Thyroid gland (tissue), 4 donors: ENCODE measurements around the gene PTBP1. TPM values are rescaled to one million over a fixed set of nuclear protein-coding genes. Genes with fewer than 3 reads are reported as not detected.
"Not testable (repeated sequence)": the region's sequence is repeated elsewhere in the genome, so short reads cannot be mapped to it uniquely, and the experiment has no call there.

ENCODE experiments used
- DNase-seq, 2 donors: peaks; one replicate each; pipeline ENCODE4 v3.0.0-alpha.2; 2019
- H3K27ac ChIP-seq, 3 donors: fragments of 200-600 bp; sonication (generic); 1 replicate in 2 of 3; 2 replicates in 1 of 3; pipeline ENCODE4 v1.5.1; 2016 to 2019; ENCODE audit warnings: mild to moderate bottlenecking in 1 of 3, moderate library complexity in 1 of 3
- H3K27me3 ChIP-seq: fragments of 200-600 bp; sonication (generic); one replicate; pipeline ENCODE4 v1.5.1; 2019
- H3K36me3 ChIP-seq, 2 donors: fragments of 200-600 bp; sonication (generic); one replicate each; pipeline ENCODE4 v1.5.1; 2016 to 2019
- H3K4me1 ChIP-seq, 2 donors: fragments of 200-600 bp; sonication (generic); one replicate each; pipeline ENCODE4 v1.5.1; 2017 to 2019
- H3K4me3 ChIP-seq, 3 donors: fragments of 200-600 bp; sonication (generic); replicated peaks in 1 of 3; 1 replicate in 2 of 3; 2 replicates in 1 of 3; pipeline ENCODE4 v1.5.1; 2016; ENCODE audit warnings: mild to moderate bottlenecking in 1 of 3
- H3K9me3 ChIP-seq: fragments of 200-600 bp; sonication (generic); one replicate; pipeline ENCODE4 v1.5.1; 2017
- CTCF ChIP-seq, 6 experiments: fragments of 200-600 bp in 3 of 6; fragments of 450-650 bp in 3 of 6; sonication (generic) in 3 of 6; IDR thresholded peaks; one replicate each; pipeline ENCODE4 v1.5.1; 2016 to 2019; ENCODE audit warnings: antibody characterized with exemption in 6 of 6, mild to moderate bottlenecking in 2 of 6, inconsistent platforms in 1 of 6, moderate library complexity in 1 of 6
- POLR2A ChIP-seq, 2 donors: fragments of 450-650 bp; IDR thresholded peaks; one replicate each; pipeline ENCODE4 v1.6.1; 2017; ENCODE audit warnings: antibody characterized with exemption in 2 of 2, mild to moderate bottlenecking in 2 of 2, moderate library complexity in 1 of 2
- WGBS, 2 donors: methylation state at CpG; one replicate each; pipeline ENCODE4 v1.1.5; 2017; 5-methylcytosine and 5-hydroxymethylcytosine counted together
- intact Hi-C: fragments of 100-400 bp; cut with DNase I; formaldehyde crosslinking; loops from one replicate; pipeline ENCODE4 v1.15.1; 2023
- total RNA-seq, 4 donors: library from RNA; depleted of rRNA; stranded (reverse); fragments of >200 nt; gene quantifications; one replicate each; pipeline ENCODE4 v1.2.3, GENCODE V29; 2016

PTBP1 gene
- total RNA-seq, 4 donors from 2014 or later: 161 to 277 (median 199) TPM

GRCh38 chr19:814152-815078 lies 17.2 kb downstream of the PTBP1 start:
- intact Hi-C loops: no loop called here
- H3K27me3 ChIP-seq: no peaks in the 10 kb centered on the region
- H3K4me3 ChIP-seq: no peak overlapping the region
- TF ChIP-seq CTCF (IDR thresholded peaks at IDR 0.05) (no peak), POLR2A (IDR thresholded peaks at IDR 0.05) (no peak)
- no peak overlapping the region for H3K27ac ChIP-seq
- no peaks in the 10 kb centered on the region for H3K9me3 ChIP-seq
- DNase-seq: no peak
- H3K4me1 ChIP-seq: no peaks in the 10 kb centered on the region
- WGBS, 2 donors: 90 to 94% methylated on average over 40 to 46 of the region's 49 CpGs
- peaks cover 33 to 34% of the 10 kb centered on the region in 2 donors for H3K36me3 ChIP-seq

- Histone ChIP-seq H3K9me3 (no peaks in the 10 kb centered on the region), H3K27me3 (no peaks in the 10 kb centered on the region), H3K4me3 (no peak overlapping the region), H3K36me3 (peaks cover 25 to 26% of the 10 kb centered on the region in 2 donors), H3K27ac (no peak overlapping the region), H3K4me1 (no peaks in the 10 kb centered on the region)
- 90 to 93% methylated on average over 10 to 11 of the region's 47 CpGs for WGBS, 2 donors
- no peak for DNase-seq
- TF ChIP-seq CTCF (IDR thresholded peaks at IDR 0.05) (no peak), POLR2A (IDR thresholded peaks at IDR 0.05) (no peak)
- intact Hi-C loops: no loop called here
Measured at GRCh38 chr19:815079-815774, 18.0 kb downstream of the PTBP1 start.

GRCh38 chr19:815775-816499 lies 18.7 kb downstream of the PTBP1 start:
- intact Hi-C loops: no loop called here
- no peak for TF ChIP-seq POLR2A (IDR thresholded peaks at IDR 0.05)
- TF ChIP-seq CTCF (IDR thresholded peaks at IDR 0.05): no peak
- WGBS, 2 donors: 95 to 97% methylated on average over 12 to 13 of the region's 13 CpGs
- no peak for DNase-seq
- no peak overlapping the region for H3K27ac ChIP-seq
- H3K36me3 ChIP-seq: peaks cover 18 to 19% of the 10 kb centered on the region in 2 donors
- H3K4me1 ChIP-seq: no peaks in the 10 kb centered on the region
- H3K27me3 ChIP-seq: no peaks in the 10 kb centered on the region
- no peak overlapping the region for H3K4me3 ChIP-seq
- H3K9me3 ChIP-seq: no peaks in the 10 kb centered on the region

GRCh38 chr19:816500-816857 lies 19.2 kb downstream of the PTBP1 start:
- DNase-seq: no peak
- H3K4me1 ChIP-seq: peaks cover 0 to 3% of the 10 kb centered on the region in 2 donors
- TF ChIP-seq POLR2A (IDR thresholded peaks at IDR 0.05): no peak
- no peak for TF ChIP-seq CTCF (IDR thresholded peaks at IDR 0.05)
- intact Hi-C loops: no loop called here
- no peaks in the 10 kb centered on the region for H3K27me3 ChIP-seq
- H3K9me3 ChIP-seq: no peaks in the 10 kb centered on the region
- peaks cover 12 to 14% of the 10 kb centered on the region in 2 donors for H3K36me3 ChIP-seq
- H3K27ac ChIP-seq: no peak overlapping the region
- 92 to 95% methylated on average over 2 of the region's 2 CpGs for WGBS, 2 donors
- H3K4me3 ChIP-seq: no peak overlapping the region

GRCh38 chr19:820212-820611 lies 23.0 kb downstream of the PTBP1 start:
- H3K27me3 ChIP-seq, H3K36me3 ChIP-seq, H3K9me3 ChIP-seq, H3K27ac ChIP-seq, intact Hi-C loops, H3K4me3 ChIP-seq, DNase-seq: not testable (repeated sequence)
- peaks cover 0 to 13% of the 10 kb centered on the region in 2 donors for H3K4me1 ChIP-seq
- 94 to 95% methylated on average over 5 of the region's 5 CpGs for WGBS, 2 donors
